Chondrocyte (in vitro differentiated cells): ENCODE results near the gene RARA. TPM values are rescaled to one million over a fixed set of nuclear protein-coding genes. Genes with fewer than 3 reads are reported as not detected.
"Not testable (repeated sequence)": the region's sequence is repeated elsewhere in the genome, so short reads cannot be mapped to it uniquely, and the experiment has no call there.

ENCODE experiments used
- DNase-seq: peaks from one replicate; pipeline ENCODE4 v3.0.0; 2021; ENCODE audit warnings: mixed read lengths, low spot score
- H3K27ac Mint-ChIP-seq: one replicate; pipeline ENCODE4 v1.8.0; 2021; ENCODE audit warnings: mild to moderate bottlenecking, moderate library complexity, mixed read lengths; ENCODE audit not compliant: unreplicated experiment
- H3K27me3 Mint-ChIP-seq: 2 replicates; pipeline ENCODE4 v1.8.0; 2021; ENCODE audit warnings: low read depth, mixed read lengths
- H3K36me3 Mint-ChIP-seq: 2 replicates; pipeline ENCODE4 v1.8.0; 2021; ENCODE audit warnings: low read depth, mixed read lengths
- H3K4me1 Mint-ChIP-seq: 2 replicates; pipeline ENCODE4 v1.8.0; 2021; ENCODE audit warnings: low read depth, mild to moderate bottlenecking, mixed read lengths
- H3K4me3 Mint-ChIP-seq: one replicate; pipeline ENCODE4 v1.8.0; 2021; ENCODE audit warnings: mild to moderate bottlenecking, moderate library complexity, mixed read lengths; ENCODE audit not compliant: unreplicated experiment
- H3K9me3 Mint-ChIP-seq: 2 replicates; pipeline ENCODE4 v1.8.0; 2021; ENCODE audit warnings: low read depth, mixed read lengths
- total RNA-seq: library from RNA; stranded (reverse); gene quantifications from 3 replicates; pipeline ENCODE4 v1.2.1, GENCODE V29; 2021
- TF ChIP-seq, protein P1 (sequence below): fragments of 200-600 bp; sonication (generic); IDR thresholded peaks from 2 replicates; pipeline ENCODE4 v1.5.0; 2021; ENCODE audit warnings: antibody characterized with exemption, mild to moderate bottlenecking, moderate library complexity

RARA gene
- total RNA-seq, 1 donor from 2014 or later: 59.2 TPM

DNA sequence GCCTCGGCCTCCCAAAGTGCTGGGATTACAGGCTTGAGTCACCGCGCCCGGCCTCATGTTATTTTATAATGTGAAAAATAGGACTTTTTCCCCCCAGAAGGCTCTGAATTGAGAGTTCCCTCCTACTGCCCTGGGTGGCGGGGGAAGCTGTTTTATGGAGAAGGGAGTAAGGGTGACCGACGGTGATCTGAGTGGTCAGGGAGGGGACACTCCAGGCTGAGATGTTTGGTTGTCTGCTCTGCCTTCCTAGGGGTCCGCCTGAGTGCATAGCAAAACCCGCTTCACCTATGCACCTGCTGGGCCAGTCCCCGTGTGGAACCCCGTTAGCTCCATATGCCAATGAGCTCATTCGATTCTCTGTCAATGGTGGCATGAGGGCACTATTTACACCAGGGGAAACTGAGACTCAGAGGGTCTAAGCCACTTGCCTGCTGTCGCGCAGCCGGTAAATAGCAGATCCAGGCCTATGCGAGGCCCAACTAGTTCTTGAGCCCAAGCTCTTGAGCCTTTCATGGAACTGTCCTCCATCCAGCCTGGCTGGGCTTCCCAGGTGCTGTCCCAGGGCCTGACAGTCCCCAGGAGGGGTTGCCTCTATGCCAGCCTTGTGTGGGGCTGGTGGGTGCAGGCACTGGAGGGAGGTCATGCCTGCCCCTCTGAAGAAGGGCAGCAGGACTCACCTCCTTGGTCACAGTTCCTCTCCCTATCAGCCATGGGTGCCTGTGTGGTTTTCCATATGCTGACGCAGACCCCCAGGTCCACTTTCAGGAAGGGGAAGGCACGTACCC lies 57.3 kb downstream of the RARA start:
- Mint-ChIP-seq H3K4me3 (no peak overlapping the region), H3K27ac (no peak overlapping the region), H3K4me1 (peaks cover 10% of the 10 kb centered on the region), H3K36me3 (no peaks in the 10 kb centered on the region), H3K9me3 (no peaks in the 10 kb centered on the region), H3K27me3 (no peaks in the 10 kb centered on the region)
- DNase-seq: peak; percentile 68
- TF ChIP-seq, protein P1, sequence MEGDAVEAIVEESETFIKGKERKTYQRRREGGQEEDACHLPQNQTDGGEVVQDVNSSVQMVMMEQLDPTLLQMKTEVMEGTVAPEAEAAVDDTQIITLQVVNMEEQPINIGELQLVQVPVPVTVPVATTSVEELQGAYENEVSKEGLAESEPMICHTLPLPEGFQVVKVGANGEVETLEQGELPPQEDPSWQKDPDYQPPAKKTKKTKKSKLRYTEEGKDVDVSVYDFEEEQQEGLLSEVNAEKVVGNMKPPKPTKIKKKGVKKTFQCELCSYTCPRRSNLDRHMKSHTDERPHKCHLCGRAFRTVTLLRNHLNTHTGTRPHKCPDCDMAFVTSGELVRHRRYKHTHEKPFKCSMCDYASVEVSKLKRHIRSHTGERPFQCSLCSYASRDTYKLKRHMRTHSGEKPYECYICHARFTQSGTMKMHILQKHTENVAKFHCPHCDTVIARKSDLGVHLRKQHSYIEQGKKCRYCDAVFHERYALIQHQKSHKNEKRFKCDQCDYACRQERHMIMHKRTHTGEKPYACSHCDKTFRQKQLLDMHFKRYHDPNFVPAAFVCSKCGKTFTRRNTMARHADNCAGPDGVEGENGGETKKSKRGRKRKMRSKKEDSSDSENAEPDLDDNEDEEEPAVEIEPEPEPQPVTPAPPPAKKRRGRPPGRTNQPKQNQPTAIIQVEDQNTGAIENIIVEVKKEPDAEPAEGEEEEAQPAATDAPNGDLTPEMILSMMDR: no peak

DNA sequence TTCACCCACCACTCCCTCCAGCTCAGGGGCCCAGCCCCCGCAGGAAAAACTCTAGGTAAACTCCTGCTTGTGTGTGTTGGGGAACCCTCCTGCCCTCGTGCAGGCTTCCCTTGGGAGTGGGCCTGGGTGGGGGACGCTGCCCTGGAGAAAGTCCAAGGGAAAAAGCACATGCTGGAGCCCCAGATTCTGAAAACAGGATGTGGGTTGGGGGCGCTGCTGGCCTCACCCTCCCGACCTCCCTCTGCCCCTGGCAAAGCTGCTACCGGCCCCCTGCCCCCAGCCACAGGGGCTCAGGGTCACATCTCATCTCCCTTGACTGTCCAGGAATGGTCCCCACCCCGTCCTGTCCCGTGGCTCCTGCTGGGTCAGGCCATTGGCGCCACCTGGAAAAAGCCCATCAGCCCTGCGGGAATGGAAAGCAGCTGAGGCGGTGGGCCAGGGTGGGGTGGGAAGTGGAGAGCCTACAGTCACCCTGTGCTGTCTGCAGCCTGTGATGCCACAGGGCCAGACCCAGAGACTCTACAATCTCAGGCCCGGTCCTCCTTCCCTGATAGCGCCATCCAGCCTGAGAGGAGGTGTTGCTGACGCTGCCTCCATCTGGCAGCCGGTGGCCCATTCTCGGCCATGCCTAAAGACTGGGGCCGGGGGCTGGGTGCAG lies 58.0 kb downstream of the RARA start:
- Mint-ChIP-seq H3K27me3 (no peaks in the 10 kb centered on the region), H3K36me3 (no peaks in the 10 kb centered on the region), H3K4me3 (no peak overlapping the region), H3K9me3 (no peaks in the 10 kb centered on the region), H3K4me1 (peaks cover 10% of the 10 kb centered on the region), H3K27ac (no peak overlapping the region)
- DNase-seq: peak; percentile 60
- TF ChIP-seq, protein P1: no peak

DNA sequence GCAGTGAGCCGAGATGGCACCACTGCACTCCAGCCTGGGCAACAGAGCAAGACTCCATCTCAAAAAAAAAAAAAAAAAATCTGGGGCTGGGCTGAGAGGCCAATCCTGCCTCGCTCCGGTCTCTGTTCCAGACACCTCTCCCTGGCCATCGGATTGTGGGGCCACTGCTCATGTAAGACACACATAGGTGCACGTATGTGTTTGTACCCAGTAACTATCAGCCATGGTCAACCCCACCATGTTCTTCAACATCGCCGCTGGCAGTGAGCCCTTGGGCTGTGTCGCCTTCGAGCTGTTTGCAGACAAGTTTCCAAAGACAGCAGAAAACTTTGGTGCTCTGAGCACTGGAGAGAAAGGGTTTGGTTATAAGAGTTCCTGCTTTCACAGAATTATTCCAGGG lies 58.7 kb downstream of the RARA start:
- H3K27me3 Mint-ChIP-seq, H3K4me3 Mint-ChIP-seq, H3K27ac Mint-ChIP-seq, H3K9me3 Mint-ChIP-seq, H3K36me3 Mint-ChIP-seq: not testable (repeated sequence)
- peak; percentile 64 for DNase-seq
- H3K4me1 Mint-ChIP-seq: peaks cover 10% of the 10 kb centered on the region

DNA sequence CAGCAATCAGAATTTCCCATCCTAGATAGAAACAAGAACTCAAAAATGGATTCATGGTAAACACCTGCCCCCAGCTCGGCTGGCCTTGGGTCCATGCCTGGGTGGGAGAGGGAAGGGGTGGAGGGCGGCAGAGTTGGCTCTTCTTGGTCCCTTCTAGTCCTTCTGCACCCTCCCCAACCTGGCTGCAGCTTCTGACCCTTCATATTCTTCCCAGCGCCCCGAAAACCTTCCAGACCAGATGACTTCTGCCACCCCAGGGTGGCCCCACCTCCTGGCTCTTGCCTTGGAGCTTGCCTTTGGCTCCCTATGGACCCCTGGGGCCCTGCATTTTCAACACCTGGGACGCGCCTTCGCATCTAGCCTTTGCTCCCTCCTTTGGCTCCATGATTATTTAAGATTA lies 60.9 kb downstream of the RARA start:
- Mint-ChIP-seq H3K4me3 (no peak overlapping the region), H3K9me3 (peaks cover 4% of the 10 kb centered on the region), H3K27me3 (no peaks in the 10 kb centered on the region), H3K36me3 (peaks cover 2% of the 10 kb centered on the region), H3K27ac (no peak overlapping the region), H3K4me1 (peaks cover 14% of the 10 kb centered on the region)
- TF ChIP-seq, protein P1: no peak
- DNase-seq: peak; percentile 51

DNA sequence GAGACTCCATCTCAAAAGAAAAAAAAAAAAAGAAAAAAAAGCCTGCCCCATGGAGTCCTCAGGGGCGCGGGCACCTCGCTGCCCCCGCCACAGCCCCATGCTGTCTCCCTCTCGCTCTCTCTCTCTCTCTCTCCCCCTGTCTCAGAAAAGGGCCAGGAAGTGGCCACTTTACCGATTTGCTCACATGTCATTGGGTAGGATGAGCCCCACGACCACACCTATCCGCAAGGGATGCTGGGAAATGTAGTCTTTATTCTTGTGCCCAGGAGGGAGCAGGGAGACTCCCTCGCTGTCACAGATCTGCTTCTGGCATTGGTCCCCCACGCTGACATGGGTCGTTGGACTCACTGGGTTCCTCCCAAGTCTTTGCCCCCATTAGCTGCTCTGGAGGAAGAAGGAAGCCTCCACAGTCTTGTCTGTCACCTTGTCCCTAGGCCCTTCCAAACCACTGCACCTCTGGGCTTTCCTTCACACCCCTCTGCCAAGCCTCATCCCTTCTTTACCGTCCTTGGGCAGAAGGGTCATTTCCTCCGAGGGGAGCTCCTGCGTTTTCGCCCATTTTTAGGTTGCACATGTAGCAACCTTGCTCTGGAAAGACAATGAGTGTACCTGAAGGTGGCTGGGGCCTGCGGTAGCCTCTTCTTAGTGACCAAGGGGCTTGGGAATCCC lies 62.4 kb downstream of the RARA start:
- no peak overlapping the region for H3K27ac Mint-ChIP-seq
- H3K9me3 Mint-ChIP-seq: peaks cover 4% of the 10 kb centered on the region
- H3K4me1 Mint-ChIP-seq: peaks cover 14% of the 10 kb centered on the region
- H3K4me3 Mint-ChIP-seq: no peak overlapping the region
- peaks cover 2% of the 10 kb centered on the region for H3K36me3 Mint-ChIP-seq
- DNase-seq: no peak
- TF ChIP-seq, protein P1: no peak
- H3K27me3 Mint-ChIP-seq: no peaks in the 10 kb centered on the region
